WTC11 (cell line): ENCODE results near the gene ERBB4. TPM values are rescaled to one million over a fixed set of nuclear protein-coding genes. Genes with fewer than 3 reads are reported as not detected.

Experiments used
- ATAC-seq: fragments of 200-7000 bp; cut with Tn5 transposase; 2 replicates; pipeline ENCODE4 v1.10.0; 2021; ENCODE audit warnings: mild to moderate bottlenecking, moderate library complexity
- CTCF ChIA-PET: fragments of 300-600 bp; sonication (Branson Sonifier 250); formaldehyde crosslinking; loops from one replicate; lab custom pipeline; 2021; ENCODE audit warnings: antibody characterized with exemption; lab: Charles Lee
- POLR2A ChIA-PET: fragments of 350-600 bp; sonication (Branson Sonifier 250); formaldehyde crosslinking; loops from one replicate; lab custom pipeline; 2021; ENCODE audit warnings: antibody characterized with exemption; lab: Charles Lee
- DNase-seq: peaks from one replicate; pipeline ENCODE4 v3.0.0; 2021; ENCODE audit warnings: low spot score
- H3K27ac Mint-ChIP-seq: 2 replicates; pipeline ENCODE4 v1.8.0; 2021; ENCODE audit warnings: mixed read lengths
- H3K27me3 Mint-ChIP-seq: 2 replicates; pipeline ENCODE4 v1.8.0; 2021; ENCODE audit warnings: low read depth, mild to moderate bottlenecking, moderate library complexity, mixed read lengths
- H3K36me3 Mint-ChIP-seq: 2 replicates; pipeline ENCODE4 v1.8.0; 2021; ENCODE audit warnings: mixed read lengths
- H3K4me1 Mint-ChIP-seq: 2 replicates; pipeline ENCODE4 v1.8.0; 2022; ENCODE audit warnings: mixed read lengths
- H3K4me3 Mint-ChIP-seq: 2 replicates; pipeline ENCODE4 v1.8.0; 2021; ENCODE audit warnings: mild to moderate bottlenecking, moderate library complexity, mixed read lengths
- H3K9me3 Mint-ChIP-seq: 2 replicates; pipeline ENCODE4 v1.8.0; 2021; ENCODE audit warnings: mixed read lengths
- CBFB ChIP-seq: sonication (generic); formaldehyde crosslinking; IDR thresholded peaks from 2 replicates; pipeline ENCODE4 v1.8.1; 2022; ENCODE audit warnings: mild to moderate bottlenecking, low read depth, missing genetic modification reagents
- ESRRA ChIP-seq: sonication (generic); formaldehyde crosslinking; IDR thresholded peaks from 2 replicates; pipeline ENCODE4 v1.8.1; 2022; ENCODE audit warnings: mild to moderate bottlenecking, missing genetic modification reagents, borderline replicate concordance
- IRF2 ChIP-seq: sonication (generic); formaldehyde crosslinking; IDR thresholded peaks from 2 replicates; pipeline ENCODE4 v1.8.0; 2022; ENCODE audit warnings: low read depth, missing genetic modification reagents, borderline replicate concordance
- JAZF1 ChIP-seq: fragments of 250-450 bp; sonication (Bioruptor Pico); IDR thresholded peaks from 2 replicates; pipeline ENCODE4 v1.9.0; 2021; ENCODE audit warnings: moderate library complexity, mild to moderate bottlenecking, inconsistent platforms
- KAT7 ChIP-seq: sonication (generic); formaldehyde crosslinking; IDR thresholded peaks from 2 replicates; pipeline ENCODE4 v1.8.1; 2023; ENCODE audit warnings: missing genetic modification reagents, mild to moderate bottlenecking, borderline replicate concordance
- MLX ChIP-seq: sonication (generic); formaldehyde crosslinking; IDR thresholded peaks from 2 replicates; pipeline ENCODE4 v1.8.1; 2023; ENCODE audit warnings: mild to moderate bottlenecking, missing genetic modification reagents, moderate library complexity
- MXD4 ChIP-seq: fragments of 250-450 bp; sonication (Bioruptor Pico); IDR thresholded peaks from 2 replicates; pipeline ENCODE4 v1.8.0; 2021; ENCODE audit warnings: mild to moderate bottlenecking, moderate library complexity, borderline replicate concordance
- NFYB ChIP-seq: sonication (generic); formaldehyde crosslinking; conservative IDR thresholded peaks from 2 replicates; pipeline ENCODE4 v1.8.0; 2022; ENCODE audit warnings: low read depth, missing genetic modification reagents
- NR1H2 ChIP-seq: sonication (generic); formaldehyde crosslinking; IDR thresholded peaks from 2 replicates; pipeline ENCODE4 v1.9.0; 2021; ENCODE audit warnings: mild to moderate bottlenecking, moderate library complexity, missing genetic modification reagents
- SMAD3 ChIP-seq: sonication (generic); formaldehyde crosslinking; IDR thresholded peaks from 2 replicates; pipeline ENCODE4 v1.8.0; 2022; ENCODE audit warnings: missing genetic modification reagents, mild to moderate bottlenecking, borderline replicate concordance
- SP1 ChIP-seq: sonication (generic); formaldehyde crosslinking; conservative IDR thresholded peaks from 2 replicates; pipeline ENCODE4 v1.8.1; 2022; ENCODE audit warnings: missing genetic modification reagents
- TCF7 ChIP-seq: sonication (generic); formaldehyde crosslinking; IDR thresholded peaks from 2 replicates; pipeline ENCODE4 v1.8.0; 2022; ENCODE audit warnings: mild to moderate bottlenecking, low read depth, missing genetic modification reagents, moderate library complexity
- TEAD1 ChIP-seq: sonication (generic); formaldehyde crosslinking; IDR thresholded peaks from 2 replicates; pipeline ENCODE4 v1.8.0; 2022; ENCODE audit warnings: mild to moderate bottlenecking, missing genetic modification reagents
- USF1 ChIP-seq: sonication (generic); formaldehyde crosslinking; IDR thresholded peaks from 2 replicates; pipeline ENCODE4 v1.8.0; 2022; ENCODE audit warnings: mild to moderate bottlenecking, missing genetic modification reagents
- ZBTB21 ChIP-seq: sonication (generic); formaldehyde crosslinking; IDR thresholded peaks from 2 replicates; pipeline ENCODE4 v1.8.1; 2023; ENCODE audit warnings: mild to moderate bottlenecking, missing genetic modification reagents, borderline replicate concordance
- ZNF317 ChIP-seq: sonication (generic); formaldehyde crosslinking; IDR thresholded peaks from 2 replicates; pipeline ENCODE4 v1.8.1; 2023; ENCODE audit warnings: low read depth, mild to moderate bottlenecking, moderate library complexity, missing genetic modification reagents, borderline replicate concordance
- ZNF396 ChIP-seq: fragments of 250-450 bp; sonication (Bioruptor Pico); IDR thresholded peaks from 2 replicates; pipeline ENCODE4 v1.8.0; 2021; ENCODE audit warnings: mild to moderate bottlenecking, moderate library complexity, borderline replicate concordance
- total RNA-seq: library from RNA; stranded (reverse); gene quantifications from 3 replicates; pipeline ENCODE4 v1.2.3, GENCODE V29; 2021
- TF ChIP-seq, protein P1 (sequence below): sonication (generic); formaldehyde crosslinking; IDR thresholded peaks from 2 replicates; pipeline ENCODE4 v1.8.1; 2023; ENCODE audit warnings: mild to moderate bottlenecking, missing genetic modification reagents, borderline replicate concordance
- TF ChIP-seq, protein P2 (sequence below): sonication (generic); formaldehyde crosslinking; IDR thresholded peaks from 2 replicates; pipeline ENCODE4 v1.8.1; 2022; ENCODE audit warnings: mild to moderate bottlenecking, missing genetic modification reagents, moderate library complexity, borderline replicate concordance
- TF ChIP-seq, protein P3 (sequence below): sonication (generic); formaldehyde crosslinking; IDR thresholded peaks from 2 replicates; pipeline ENCODE4 v1.8.1; 2023; ENCODE audit warnings: mild to moderate bottlenecking, moderate library complexity, missing genetic modification reagents
- TF ChIP-seq, protein P4 (sequence below): sonication (generic); formaldehyde crosslinking; IDR thresholded peaks from 2 replicates; pipeline ENCODE4 v1.8.1; 2023; ENCODE audit warnings: mild to moderate bottlenecking, missing genetic modification reagents, moderate library complexity
- TF ChIP-seq, protein P5 (sequence below): fragments of 250-450 bp; sonication (Bioruptor Pico); conservative IDR thresholded peaks from 2 replicates; pipeline ENCODE4 v1.9.0; 2021; ENCODE audit warnings: mild to moderate bottlenecking
- TF ChIP-seq, protein P6 (sequence below): fragments of 250-450 bp; sonication (Bioruptor Pico); IDR thresholded peaks from 2 replicates; pipeline ENCODE4 v1.9.0; 2021; ENCODE audit warnings: mild to moderate bottlenecking

ERBB4 gene
- total RNA-seq, 1 experiment from 2014 or later, result 1.6 TPM

- TF ChIP-seq MLX (no peak), SP1 (CRISPR knock-in tag) (no peak), CBFB (no peak), NFYB (no peak), IRF2 (CRISPR knock-in tag) (no peak)
- TF ChIP-seq, protein P1, sequence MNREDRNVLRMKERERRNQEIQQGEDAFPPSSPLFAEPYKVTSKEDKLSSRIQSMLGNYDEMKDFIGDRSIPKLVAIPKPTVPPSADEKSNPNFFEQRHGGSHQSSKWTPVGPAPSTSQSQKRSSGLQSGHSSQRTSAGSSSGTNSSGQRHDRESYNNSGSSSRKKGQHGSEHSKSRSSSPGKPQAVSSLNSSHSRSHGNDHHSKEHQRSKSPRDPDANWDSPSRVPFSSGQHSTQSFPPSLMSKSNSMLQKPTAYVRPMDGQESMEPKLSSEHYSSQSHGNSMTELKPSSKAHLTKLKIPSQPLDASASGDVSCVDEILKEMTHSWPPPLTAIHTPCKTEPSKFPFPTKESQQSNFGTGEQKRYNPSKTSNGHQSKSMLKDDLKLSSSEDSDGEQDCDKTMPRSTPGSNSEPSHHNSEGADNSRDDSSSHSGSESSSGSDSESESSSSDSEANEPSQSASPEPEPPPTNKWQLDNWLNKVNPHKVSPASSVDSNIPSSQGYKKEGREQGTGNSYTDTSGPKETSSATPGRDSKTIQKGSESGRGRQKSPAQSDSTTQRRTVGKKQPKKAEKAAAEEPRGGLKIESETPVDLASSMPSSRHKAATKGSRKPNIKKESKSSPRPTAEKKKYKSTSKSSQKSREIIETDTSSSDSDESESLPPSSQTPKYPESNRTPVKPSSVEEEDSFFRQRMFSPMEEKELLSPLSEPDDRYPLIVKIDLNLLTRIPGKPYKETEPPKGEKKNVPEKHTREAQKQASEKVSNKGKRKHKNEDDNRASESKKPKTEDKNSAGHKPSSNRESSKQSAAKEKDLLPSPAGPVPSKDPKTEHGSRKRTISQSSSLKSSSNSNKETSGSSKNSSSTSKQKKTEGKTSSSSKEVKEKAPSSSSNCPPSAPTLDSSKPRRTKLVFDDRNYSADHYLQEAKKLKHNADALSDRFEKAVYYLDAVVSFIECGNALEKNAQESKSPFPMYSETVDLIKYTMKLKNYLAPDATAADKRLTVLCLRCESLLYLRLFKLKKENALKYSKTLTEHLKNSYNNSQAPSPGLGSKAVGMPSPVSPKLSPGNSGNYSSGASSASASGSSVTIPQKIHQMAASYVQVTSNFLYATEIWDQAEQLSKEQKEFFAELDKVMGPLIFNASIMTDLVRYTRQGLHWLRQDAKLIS (CRISPR knock-in tag), result no peak
- TF ChIP-seq, protein P2, sequence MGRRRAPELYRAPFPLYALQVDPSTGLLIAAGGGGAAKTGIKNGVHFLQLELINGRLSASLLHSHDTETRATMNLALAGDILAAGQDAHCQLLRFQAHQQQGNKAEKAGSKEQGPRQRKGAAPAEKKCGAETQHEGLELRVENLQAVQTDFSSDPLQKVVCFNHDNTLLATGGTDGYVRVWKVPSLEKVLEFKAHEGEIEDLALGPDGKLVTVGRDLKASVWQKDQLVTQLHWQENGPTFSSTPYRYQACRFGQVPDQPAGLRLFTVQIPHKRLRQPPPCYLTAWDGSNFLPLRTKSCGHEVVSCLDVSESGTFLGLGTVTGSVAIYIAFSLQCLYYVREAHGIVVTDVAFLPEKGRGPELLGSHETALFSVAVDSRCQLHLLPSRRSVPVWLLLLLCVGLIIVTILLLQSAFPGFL, result no peak
Observed at GRCh38 chr2:211376410-211376809, 1162.2 kb downstream of the ERBB4 start (continued).

DNA sequence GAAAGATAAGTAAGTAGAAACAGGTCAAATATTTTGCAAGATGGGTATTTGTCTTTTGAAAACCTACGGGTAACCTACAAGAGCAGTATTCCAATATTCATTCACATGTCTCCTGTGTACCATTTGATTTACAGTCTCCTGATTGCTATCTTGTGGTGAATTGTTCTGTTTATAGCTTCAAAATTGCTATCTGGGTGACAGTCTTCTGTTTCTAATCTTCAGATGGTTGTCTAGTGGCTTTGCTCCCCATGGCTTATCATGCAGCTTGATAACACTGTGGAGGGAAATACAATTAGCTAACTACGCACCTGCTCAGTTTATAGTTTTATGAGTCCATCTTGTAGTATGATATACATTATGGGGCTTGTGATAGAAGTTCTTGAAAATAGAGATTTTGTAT, 1165.4 kb downstream of the ERBB4 start:
- no peak for DNase-seq
- Mint-ChIP-seq H3K27me3 (no peaks in the 10 kb centered on the region), H3K27ac (no peak overlapping the region), H3K36me3 (no peaks in the 10 kb centered on the region), H3K9me3 (no peaks in the 10 kb centered on the region), H3K4me1 (peaks cover 9% of the 10 kb centered on the region)
- CTCF ChIA-PET, result no interaction called here
- POLR2A ChIA-PET, result no interaction called here
- TF ChIP-seq MXD4 (CRISPR knock-in tag) (no peak), SMAD3 (CRISPR knock-in tag) (no peak), KAT7 (CRISPR knock-in tag) (no peak), CBFB (no peak), ESRRA (no peak), JAZF1 (CRISPR knock-in tag) (no peak), TEAD1 (CRISPR knock-in tag) (no peak), USF1 (CRISPR knock-in tag) (no peak), TCF7 (CRISPR knock-in tag) (no peak), ZNF317 (CRISPR knock-in tag) (no peak), NR1H2 (no peak), ZNF396 (no peak), ZBTB21 (CRISPR knock-in tag) (no peak)
- TF ChIP-seq, protein P3, sequence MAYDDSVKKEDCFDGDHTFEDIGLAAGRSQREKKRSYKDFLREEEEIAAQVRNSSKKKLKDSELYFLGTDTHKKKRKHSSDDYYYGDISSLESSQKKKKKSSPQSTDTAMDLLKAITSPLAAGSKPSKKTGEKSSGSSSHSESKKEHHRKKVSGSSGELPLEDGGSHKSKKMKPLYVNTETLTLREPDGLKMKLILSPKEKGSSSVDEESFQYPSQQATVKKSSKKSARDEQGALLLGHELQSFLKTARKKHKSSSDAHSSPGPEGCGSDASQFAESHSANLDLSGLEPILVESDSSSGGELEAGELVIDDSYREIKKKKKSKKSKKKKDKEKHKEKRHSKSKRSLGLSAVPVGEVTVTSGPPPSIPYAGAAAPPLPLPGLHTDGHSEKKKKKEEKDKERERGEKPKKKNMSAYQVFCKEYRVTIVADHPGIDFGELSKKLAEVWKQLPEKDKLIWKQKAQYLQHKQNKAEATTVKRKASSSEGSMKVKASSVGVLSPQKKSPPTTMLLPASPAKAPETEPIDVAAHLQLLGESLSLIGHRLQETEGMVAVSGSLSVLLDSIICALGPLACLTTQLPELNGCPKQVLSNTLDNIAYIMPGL (CRISPR knock-in tag), result no peak
- TF ChIP-seq, protein P4, sequence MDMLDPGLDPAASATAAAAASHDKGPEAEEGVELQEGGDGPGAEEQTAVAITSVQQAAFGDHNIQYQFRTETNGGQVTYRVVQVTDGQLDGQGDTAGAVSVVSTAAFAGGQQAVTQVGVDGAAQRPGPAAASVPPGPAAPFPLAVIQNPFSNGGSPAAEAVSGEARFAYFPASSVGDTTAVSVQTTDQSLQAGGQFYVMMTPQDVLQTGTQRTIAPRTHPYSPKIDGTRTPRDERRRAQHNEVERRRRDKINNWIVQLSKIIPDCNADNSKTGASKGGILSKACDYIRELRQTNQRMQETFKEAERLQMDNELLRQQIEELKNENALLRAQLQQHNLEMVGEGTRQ (CRISPR knock-in tag), result no peak
- TF ChIP-seq, protein P5, sequence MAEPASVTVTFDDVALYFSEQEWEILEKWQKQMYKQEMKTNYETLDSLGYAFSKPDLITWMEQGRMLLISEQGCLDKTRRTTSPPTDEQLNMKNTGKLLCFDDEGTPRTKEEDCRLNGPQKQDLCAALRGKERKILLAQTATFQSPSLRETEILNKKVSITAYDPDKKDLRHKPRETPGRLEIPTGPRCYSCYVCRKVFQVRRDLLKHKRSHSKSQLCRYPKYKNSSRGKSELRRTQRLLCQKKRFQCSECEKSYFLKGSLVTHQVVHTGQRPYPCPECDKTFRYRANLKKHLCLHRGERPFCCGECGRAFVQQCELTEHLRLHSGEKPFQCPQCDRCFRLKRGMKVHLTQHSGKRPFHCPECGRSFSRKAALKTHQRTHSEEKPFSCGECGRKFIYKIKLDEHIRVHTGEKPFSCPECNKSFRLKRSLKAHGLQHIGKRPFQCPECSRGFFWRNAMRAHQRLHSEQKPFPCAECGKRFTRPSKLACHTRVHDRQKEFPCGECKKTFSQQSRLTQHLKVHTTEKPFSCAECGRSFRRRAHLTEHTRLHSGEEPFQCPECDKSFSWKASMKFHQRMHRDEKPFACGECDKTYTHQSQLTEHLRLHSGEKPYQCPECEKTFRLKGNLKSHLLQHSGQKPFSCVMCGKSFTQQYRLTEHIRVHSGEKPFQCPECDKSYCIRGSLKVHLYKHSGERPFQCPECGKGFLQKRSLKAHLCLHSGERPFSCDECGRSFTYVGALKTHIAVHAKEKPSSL (CRISPR knock-in tag), result no peak
- TF ChIP-seq, protein P6, sequence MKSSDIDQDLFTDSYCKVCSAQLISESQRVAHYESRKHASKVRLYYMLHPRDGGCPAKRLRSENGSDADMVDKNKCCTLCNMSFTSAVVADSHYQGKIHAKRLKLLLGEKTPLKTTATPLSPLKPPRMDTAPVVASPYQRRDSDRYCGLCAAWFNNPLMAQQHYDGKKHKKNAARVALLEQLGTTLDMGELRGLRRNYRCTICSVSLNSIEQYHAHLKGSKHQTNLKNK (CRISPR knock-in tag), result no peak
- TF ChIP-seq, all 79 proteins: peak for 0
- no peak overlapping the region for H3K4me3 Mint-ChIP-seq
- no peak for ATAC-seq
